A549 treated with Hydrocortisone at 1 μM for 4 hours (cell line): ENCODE data around the gene GUCD1. TPM values are rescaled to one million over a fixed set of nuclear protein-coding genes. Genes with fewer than 3 reads are reported as not detected.

Experiments
- total RNA-seq: library from RNA; stranded (reverse); fragments of 200-300 nt; extraction: Qiagen RNA extraction; gene quantifications from 5 replicates; pipeline ENCODE4 v1.2.3, GENCODE V29; 2022

Gene GUCD1
- 45.9 to 55.0 TPM (median 47.7 TPM) in 5 replicates for total RNA-seq

GRCh38 chr22:24554313-24555164 lies at the start of gene GUCD1:
GUCD1 (minus strand) TSS chr22:24555138; CDS start chr22:24554991, 147 bp downstream.

GRCh38 chr22:24602847-24603769 lies 48.2 kb upstream of the GUCD1 start, which contains the start of gene GGT1:
GGT1 (plus strand) TSS chr22:24603193; CDS start chr22:24611082, 7,889 bp downstream.

GRCh38 chr22:24592851-24593558 lies 38.1 kb upstream of the GUCD1 start, which contains the start of gene LRRC75B:
LRRC75B (minus strand) TSS chr22:24593073; CDS start chr22:24593039, 34 bp downstream.

GRCh38 chr22:24555165-24556039 lies 464 bp upstream of the GUCD1 start, which contains the start of gene SNRPD3:
SNRPD3 (plus strand) TSS chr22:24555999; CDS start chr22:24557675, 1,676 bp downstream.

GRCh38 chr22:24494528-24495364 lies 60.2 kb downstream of the GUCD1 start, which contains the start of gene UPB1:
UPB1 (plus strand) TSS chr22:24495332; CDS start chr22:24495404, 72 bp downstream.

Other genes starting within 250 kb of the GUCD1 start
- 0.47 to 1.2 TPM (median 0.84 TPM) in 5 replicates for gene ADORA2A, start 127.5 kb downstream of the GUCD1 start, total RNA-seq
- gene UPB1, start 59.8 kb downstream of the GUCD1 start, total RNA-seq = not detected in 5 replicates
- gene SNRPD3, start 861 bp upstream of the GUCD1 start, total RNA-seq = 139 to 210 TPM (median 147 TPM) in 5 replicates
- gene LRRC75B, start 37.9 kb upstream of the GUCD1 start, total RNA-seq = 5.2 to 8.9 TPM (median 8.1 TPM) in 5 replicates
- gene GGT1, start 48.1 kb upstream of the GUCD1 start, total RNA-seq = 94.2 to 106 TPM (median 96.3 TPM) in 5 replicates
- gene PIWIL3, start 219.6 kb upstream of the GUCD1 start, total RNA-seq = not detected in 5 replicates